Kidney epithelial cell (primary cell): Measurements from ENCODE around the gene MUL1. TPM values are rescaled to one million over a fixed set of nuclear protein-coding genes. Genes with fewer than 3 reads are reported as not detected.

ENCODE experiments used
- DNase-seq: peaks from one replicate; pipeline ENCODE4 v3.0.0-alpha.2; 2010; ENCODE audit warnings: low read depth
- H3K27me3 ChIP-seq: 2 replicates; pipeline ENCODE4 v1.6.0; 2011; ENCODE audit warnings: low read length; ENCODE audit not compliant: control insufficient read depth, insufficient read depth
- H3K36me3 ChIP-seq: 2 replicates; pipeline ENCODE4 v1.5.1; 2011; ENCODE audit warnings: low read length; ENCODE audit not compliant: control insufficient read depth, insufficient read depth
- H3K4me3 ChIP-seq: 2 replicates; pipeline ENCODE4 v1.5.1; 2011; ENCODE audit warnings: low read depth, mild to moderate bottlenecking, control low read depth, low read length
- total RNA-seq: library from RNA; depleted of rRNA; stranded (reverse); fragments of >200 nt; gene quantifications from 2 replicates; pipeline ENCODE4 v1.2.3, GENCODE V29; 2015
- TF ChIP-seq, protein P1 (sequence below): IDR thresholded peaks from 2 replicates; pipeline ENCODE4 v1.5.1; 2011; ENCODE audit warnings: mild to moderate bottlenecking, moderate library complexity, low read length, control low read depth, inconsistent platforms; ENCODE audit not compliant: insufficient read depth, poor library complexity, severe bottlenecking

The MUL1 gene
- total RNA-seq, 1 donor from 2014 or later = 43.0 TPM

DNA sequence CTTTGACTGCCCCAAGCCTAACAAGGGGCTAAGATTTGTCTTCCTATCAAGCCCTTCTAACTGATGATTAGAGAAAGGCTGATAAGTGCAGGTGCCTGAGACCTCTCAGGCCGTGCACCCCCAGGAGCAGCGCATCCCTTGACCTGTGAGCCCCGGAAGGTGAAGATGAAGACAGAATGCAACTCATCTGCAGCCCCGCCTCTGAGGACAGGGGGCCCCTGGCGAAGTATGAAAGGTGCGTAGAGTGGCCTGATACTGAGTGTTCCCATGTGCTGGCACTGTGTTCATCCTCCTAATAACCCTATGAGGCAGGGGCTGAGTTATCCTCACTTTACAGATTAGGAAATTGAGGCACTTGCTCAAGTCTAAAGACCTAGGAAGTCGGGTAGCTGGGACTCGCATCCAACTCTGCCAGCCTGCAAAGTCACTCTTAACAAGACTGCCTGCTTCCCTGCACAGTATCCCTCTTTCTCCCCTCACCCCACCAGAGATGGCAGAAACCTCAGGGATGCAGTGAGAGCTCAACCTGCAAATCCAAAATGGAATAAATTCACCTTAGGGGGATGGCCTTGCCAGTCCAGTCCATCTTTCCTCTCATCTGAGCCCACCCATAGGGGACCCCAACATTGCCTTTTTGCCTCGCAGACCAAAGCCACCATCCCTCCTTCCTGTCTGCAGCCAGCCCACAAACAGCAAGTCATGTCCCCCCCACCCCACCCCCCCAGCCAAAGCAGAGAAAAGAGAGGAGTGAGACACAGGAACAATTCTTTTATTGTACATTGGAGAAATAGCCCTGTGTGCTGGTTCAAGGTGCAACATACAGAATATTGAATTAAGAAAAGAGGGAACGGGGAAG is 26.1 kb downstream of the MUL1 start:
- DNase-seq = no peak
- Histone ChIP-seq H3K4me3 (no peak overlapping the region), H3K27me3 (no peaks in the 10 kb centered on the region), H3K36me3 (no peaks in the 10 kb centered on the region)
- TF ChIP-seq, protein P1, sequence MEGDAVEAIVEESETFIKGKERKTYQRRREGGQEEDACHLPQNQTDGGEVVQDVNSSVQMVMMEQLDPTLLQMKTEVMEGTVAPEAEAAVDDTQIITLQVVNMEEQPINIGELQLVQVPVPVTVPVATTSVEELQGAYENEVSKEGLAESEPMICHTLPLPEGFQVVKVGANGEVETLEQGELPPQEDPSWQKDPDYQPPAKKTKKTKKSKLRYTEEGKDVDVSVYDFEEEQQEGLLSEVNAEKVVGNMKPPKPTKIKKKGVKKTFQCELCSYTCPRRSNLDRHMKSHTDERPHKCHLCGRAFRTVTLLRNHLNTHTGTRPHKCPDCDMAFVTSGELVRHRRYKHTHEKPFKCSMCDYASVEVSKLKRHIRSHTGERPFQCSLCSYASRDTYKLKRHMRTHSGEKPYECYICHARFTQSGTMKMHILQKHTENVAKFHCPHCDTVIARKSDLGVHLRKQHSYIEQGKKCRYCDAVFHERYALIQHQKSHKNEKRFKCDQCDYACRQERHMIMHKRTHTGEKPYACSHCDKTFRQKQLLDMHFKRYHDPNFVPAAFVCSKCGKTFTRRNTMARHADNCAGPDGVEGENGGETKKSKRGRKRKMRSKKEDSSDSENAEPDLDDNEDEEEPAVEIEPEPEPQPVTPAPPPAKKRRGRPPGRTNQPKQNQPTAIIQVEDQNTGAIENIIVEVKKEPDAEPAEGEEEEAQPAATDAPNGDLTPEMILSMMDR = no peak

DNA sequence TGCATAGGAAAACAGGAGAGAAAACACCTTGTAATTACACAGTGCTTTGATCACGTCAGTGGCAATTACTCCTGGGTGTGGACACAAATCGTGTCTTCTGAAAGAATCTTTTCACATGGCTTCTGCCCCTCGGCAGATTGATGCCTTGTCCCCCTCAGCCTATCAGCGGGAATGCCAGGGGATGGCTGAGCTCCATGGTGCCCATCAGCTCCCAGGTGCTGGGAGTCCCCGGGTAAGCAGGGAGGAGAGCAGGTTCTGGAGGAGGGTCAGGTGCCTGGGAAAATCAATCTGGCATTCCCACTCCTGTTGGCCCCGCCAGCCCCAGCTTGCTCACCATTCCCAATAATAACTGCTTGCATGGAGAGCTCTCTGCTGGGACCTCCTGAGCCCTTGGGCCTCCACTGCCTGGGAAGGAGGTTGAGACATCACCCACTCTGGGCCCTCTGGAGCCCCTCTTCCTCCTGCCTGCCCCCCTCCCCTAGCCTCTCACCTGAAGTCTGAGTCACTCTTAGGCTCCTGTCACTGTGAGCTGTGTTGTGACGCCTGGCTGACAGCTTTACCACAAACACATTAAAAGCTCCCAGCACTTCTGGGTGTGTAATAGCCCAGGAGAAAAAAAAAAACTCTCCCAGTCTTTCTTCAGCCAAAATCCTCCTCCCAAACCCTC is 26.9 kb downstream of the MUL1 start:
- no peaks in the 10 kb centered on the region for H3K36me3 ChIP-seq
- no peak for DNase-seq
- no peak overlapping the region for H3K4me3 ChIP-seq

DNA sequence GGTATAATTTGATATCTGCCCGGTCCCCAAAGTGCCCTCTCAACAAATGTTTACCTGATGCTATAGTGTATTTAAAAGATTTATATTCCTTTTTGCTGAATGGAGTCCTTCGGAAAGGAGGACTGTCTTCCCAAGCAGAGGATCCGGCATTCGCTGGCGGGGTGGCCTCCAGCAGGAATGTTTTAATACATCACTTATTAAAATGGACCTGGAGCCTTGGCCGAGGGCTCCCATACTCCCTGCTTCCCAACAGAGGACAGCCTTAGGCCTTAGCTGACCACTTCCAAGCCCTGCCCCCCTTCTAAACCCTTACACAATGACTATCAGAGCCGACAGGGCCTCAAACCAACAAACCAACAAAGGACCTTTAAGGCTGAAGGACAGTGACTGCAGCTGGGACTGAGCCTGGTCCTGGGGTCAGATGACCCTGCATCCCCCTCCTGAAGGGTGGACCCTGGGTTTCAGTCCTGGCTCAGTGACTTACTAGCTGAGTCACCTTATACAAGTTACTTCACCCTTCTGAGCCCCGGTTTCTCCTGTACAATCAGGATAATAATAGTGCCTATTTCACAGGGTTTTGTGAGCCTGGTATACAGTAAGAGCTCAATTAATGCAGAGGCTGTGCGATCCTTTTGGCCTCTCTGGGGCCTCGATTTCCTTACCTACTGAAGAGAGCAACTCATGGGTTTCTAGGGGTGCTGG is 27.6 kb downstream of the MUL1 start:
- TF ChIP-seq, protein P1 = no peak
- Histone ChIP-seq H3K27me3 (no peaks in the 10 kb centered on the region), H3K36me3 (no peaks in the 10 kb centered on the region), H3K4me3 (no peak overlapping the region)
- peak; percentile 82 for DNase-seq

More for the DNA sequence above, 26.9 kb downstream of the MUL1 start:
- no peaks in the 10 kb centered on the region for H3K27me3 ChIP-seq
- TF ChIP-seq, protein P1 = no peak

DNA sequence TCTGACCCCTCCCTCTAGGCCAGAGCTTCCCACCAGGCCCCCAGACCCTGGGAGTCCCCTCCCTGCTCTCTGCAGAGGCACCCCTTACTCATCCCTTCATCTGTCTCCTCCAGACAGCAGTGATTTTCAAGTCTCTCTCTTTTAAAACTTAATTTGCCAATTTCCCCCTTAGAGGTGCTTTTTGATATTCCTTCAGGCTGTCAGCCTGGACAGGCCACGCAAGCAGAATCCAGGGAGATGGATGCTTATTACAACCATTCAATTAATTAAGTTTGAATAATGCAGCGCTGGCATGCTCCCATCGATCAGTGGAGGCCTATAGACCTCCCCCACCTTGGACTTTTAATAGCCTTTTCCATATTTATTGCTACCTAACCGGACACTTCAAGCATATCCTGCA is 28.1 kb downstream of the MUL1 start:
- TF ChIP-seq, protein P1 = no peak
- Histone ChIP-seq H3K4me3 (no peak overlapping the region), H3K36me3 (no peaks in the 10 kb centered on the region), H3K27me3 (no peaks in the 10 kb centered on the region)
- DNase-seq = no peak

DNA sequence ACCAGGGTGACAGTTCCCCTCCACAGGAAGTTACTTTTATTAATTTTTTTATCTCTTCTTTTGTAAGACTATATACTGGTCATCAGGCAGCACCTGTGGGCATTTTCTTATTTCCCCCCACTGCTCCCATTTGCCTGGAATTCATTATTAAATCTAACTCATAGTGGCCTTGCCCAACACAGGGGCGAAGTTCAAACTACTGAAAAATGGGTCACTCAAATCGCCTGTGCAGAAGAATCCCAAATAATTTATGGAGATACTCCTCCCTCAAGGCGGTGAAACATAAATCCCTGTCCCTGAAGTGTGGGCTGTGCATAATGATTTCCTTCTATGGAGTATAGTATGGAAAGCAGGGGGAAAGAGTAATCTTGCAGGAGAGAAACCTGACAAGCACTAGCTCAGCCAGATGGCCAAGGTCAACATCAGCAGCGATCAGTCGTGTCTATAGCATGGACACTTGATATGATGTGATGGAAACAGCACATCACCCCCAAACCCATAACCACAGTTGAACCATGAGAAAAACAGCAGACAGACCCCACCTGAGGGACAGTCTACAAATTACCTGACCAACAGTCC is 29.8 kb downstream of the MUL1 start:
- no peak for DNase-seq
- Histone ChIP-seq H3K27me3 (no peaks in the 10 kb centered on the region), H3K36me3 (no peaks in the 10 kb centered on the region), H3K4me3 (no peak overlapping the region)
- TF ChIP-seq, protein P1 = no peak
